Activated CD4-positive, alpha-beta T cell treated with anti-CD3 and anti-CD28 coated beads for 4 hours (primary cell): Measurements from ENCODE around the gene CBX5.
A peak's percentile ranks its signal among the peaks of the same experiment; 100 is the strongest.
"Not testable (repeated sequence)": the region's sequence is repeated elsewhere in the genome, so short reads cannot be mapped to it uniquely, and the experiment has no call there.

Source experiments
- DNase-seq, 2 donors: peaks; one replicate each; pipeline ENCODE4 v3.0.0-alpha.2; 2020

The CBX5 gene

GRCh38 chr12:54294152-54294952 lies 14.4 kb upstream of the CBX5 start:
- peak; percentile 44 to 57 for DNase-seq

- DNase-seq = no peak
Observed at GRCh38 chr12:54292931-54293241, 13.0 kb upstream of the CBX5 start.

DNA sequence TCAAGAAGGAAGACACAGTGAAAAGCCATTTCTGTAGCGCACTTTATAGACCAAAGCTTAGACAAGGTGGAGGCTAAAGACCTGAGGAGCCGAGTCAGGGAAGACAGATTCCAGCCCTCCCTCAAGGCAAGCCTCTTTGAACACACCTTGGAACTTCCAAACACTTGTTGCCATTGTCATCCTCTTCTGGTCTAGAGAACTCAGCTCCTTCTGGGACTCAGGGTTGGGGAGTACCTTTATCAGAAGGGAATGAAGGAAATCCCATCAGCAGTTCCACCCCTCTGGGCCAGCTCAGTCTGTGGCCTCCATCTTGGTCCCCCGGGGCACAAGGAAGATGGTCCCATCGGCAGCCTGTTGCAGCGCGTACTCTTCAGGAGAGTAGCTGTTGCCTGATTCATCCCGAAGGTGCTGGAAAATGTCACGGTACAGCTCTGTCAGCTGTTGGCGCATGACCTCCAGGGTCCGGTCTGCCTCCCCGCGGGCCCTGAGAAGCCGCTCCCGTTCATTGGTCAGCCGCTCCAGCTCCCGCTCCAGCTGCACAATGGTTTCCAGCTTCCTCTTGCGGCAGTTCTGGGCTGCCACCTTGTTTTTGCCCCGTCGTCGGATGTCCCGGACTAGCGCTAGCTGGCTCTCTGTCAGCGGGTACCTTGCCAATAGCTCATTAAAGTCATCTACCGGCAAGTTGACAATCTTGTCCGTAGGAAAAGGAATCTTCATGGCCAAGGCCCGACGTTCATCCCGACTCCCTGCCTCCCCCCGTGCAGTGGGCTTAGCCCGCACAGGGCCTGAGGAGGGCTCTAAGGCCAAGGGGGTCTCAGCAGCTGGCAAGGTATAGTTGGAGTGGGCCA lies 12.4 kb upstream of the CBX5 start:
- no peak for DNase-seq

DNA sequence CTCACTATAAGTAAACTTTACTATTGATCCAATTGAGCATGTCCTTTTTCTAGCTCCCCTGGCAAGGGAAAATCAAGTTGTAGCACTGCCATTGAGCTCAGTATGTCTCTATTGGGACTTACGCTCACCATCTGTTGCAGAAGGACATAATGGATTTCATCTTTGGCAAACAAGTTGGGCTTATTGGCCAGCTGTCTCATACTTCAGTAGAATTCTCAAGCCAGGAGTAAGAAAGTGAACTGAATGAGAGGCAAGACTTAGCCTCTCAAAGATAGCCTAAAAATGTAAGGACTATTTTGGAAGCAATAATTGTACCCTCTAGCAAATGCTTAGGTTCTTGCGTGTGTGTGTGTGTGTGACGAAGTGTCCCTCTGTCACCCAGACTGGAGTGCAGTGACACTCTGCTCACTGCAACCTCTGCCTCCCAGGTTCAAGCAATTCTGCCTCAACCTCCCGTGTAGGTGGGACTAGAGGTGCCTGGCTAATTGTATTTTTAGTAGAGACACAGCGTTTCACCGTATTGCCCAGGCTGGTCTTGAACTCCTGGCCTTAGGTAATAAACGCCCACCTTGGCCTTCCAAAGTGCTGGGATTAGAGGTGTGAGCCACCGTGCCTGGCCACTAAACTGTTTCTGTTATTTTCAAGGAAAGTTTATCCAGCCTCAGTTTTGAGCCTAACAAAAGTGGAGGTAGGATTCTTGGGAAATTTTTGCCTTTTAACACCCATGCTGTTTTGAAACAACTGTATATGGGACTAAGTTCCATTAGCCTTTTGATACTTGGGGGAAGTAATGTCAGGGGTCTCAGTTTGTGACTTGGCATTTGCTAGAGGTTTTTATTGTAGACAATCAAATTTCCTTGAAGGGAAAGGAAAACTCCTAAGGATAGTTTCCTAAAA lies 7.6 kb upstream of the CBX5 start:
- no peak for DNase-seq

GRCh38 chr12:54286042-54287030 lies 6.4 kb upstream of the CBX5 start:
- no peak for DNase-seq

- no peak for DNase-seq
Observed at GRCh38 chr12:54285150-54286041, 5.5 kb upstream of the CBX5 start.

GRCh38 chr12:54284070-54284780 lies 4.3 kb upstream of the CBX5 start:
- DNase-seq = not testable (repeated sequence)

GRCh38 chr12:54282949-54283593 lies 3.1 kb upstream of the CBX5 start:
- no peak for DNase-seq

DNA sequence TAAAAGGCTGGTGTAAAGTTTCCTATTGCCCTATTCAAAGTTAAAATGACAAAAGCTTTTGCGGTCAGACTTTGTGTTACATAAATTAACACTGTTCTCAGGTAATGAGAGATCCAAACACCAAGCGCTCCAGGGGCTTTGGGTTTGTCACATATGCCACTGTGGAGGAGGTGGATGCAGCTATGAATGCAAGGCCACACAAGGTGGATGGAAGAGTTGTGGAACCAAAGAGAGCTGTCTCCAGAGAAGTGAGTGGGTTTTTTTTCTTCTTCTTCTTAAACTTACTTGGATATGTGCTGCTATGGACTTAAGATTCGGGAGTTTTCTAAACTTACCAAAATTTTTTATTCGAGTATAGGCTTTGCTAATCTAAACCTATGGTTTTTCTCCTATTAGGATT lies 1.8 kb upstream of the CBX5 start:
- not testable (repeated sequence) for DNase-seq

- DNase-seq = not testable (repeated sequence)
Observed at GRCh38 chr12:54281261-54281638, 1.3 kb upstream of the CBX5 start.

DNA sequence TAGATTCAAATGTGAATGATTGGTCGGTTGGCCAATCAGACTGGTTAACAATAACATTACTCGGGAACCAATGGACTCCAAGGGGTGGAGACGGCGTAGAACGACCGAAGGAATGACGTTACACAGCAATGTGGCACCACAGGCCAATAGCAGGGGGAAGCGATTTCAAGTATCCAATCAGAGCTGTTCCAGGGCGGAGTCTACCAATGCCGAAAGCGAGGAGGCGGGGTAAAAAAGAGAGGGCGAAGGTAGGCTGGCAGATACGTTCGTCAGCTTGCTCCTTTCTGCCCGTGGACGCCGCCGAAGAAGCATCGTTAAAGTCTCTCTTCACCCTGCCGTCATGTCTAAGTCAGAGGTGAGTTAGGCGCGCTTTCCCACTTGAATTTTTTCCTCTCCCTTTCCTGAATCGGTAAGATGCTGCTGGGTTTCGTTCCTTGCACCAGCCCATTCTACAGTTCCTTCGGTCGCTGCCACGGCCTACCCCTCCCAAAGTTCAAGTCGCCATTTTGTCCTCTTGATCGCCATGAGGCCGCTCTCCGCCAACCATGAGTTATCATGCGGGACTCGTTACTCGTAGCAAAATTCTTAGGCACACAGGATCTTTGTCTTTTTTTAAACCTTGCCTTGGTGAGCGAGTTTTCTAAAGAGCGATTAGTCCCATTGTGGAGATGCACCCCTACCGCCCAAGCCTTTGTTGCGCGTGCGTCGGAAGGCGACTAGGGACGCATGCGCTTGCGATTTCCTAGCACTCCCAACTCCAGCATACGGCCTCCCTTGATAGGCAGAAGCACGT lies 742 bp upstream of the CBX5 start, which contains the start of gene HNRNPA1:
TSS of gene HNRNPA1 (plus strand) at position 259 of the 793 bp plus-strand sequence. CDS start at position 341, 82 bp downstream.
- DNase-seq = peak; percentile 95 to 96

DNA sequence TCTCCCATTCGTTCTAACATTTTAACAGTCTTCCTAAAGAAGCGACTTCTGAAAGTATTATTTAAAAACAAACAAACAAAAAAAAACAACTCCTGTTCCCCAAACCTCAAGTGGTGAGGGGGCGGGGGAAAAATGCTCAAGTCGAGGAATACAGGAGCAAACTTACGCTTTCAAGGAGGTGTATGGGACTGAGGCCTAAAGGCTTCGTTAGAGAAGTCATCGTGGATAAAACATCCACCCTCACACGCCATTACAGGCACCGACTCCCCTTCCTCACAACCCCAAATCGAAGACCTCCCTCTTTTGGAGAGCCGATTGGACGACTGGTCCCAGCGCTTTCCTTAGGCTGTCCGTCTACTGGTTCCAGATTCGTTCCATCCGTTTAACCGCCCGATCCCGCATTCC lies 693 bp downstream of the CBX5 start:
- DNase-seq = no peak

DNA sequence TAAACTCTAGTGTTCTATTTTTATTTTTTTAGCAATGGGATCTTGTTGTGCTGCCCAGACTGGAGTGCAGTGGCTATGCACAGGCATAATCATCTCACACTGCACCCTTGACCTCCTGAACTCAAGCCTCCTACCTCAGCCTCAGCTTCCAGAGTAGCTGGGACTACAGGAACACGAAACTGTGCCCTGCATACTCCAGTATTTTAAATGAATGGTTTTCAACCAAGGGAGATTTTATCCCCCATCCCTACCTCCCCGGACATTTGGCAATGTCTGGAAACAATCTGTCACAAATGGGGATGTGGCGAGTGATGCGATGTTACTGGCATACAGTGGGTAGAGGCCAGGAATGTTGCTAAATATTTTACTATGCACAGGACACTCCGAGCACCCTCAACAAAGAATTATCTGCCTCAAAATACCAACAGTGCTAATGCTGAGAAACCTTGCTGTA lies 2.1 kb downstream of the CBX5 start:
- no peak for DNase-seq

DNA sequence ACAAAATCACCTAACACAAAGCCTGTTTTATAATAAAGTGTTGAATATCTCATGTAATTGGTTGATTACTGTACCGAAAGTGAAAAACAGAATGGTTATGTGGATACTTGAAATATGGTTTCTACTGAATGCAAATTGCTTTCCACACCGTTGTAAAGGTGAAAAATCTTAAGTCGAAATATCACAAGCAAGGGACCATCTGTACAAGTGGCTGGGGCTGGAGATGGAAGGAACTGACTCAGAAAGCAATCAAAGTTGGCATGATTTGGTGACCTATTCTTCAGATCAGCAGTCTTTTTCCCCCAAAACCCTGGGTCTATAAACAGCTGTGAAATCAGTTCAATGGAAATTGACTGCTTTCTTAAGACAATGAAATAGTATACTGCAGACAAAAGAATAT lies 3.6 kb downstream of the CBX5 start:
- DNase-seq = no peak

GRCh38 chr12:54273981-54274380 lies 5.9 kb downstream of the CBX5 start:
- DNase-seq = no peak

GRCh38 chr12:54272214-54272613 lies 7.7 kb downstream of the CBX5 start:
- DNase-seq = no peak

DNA sequence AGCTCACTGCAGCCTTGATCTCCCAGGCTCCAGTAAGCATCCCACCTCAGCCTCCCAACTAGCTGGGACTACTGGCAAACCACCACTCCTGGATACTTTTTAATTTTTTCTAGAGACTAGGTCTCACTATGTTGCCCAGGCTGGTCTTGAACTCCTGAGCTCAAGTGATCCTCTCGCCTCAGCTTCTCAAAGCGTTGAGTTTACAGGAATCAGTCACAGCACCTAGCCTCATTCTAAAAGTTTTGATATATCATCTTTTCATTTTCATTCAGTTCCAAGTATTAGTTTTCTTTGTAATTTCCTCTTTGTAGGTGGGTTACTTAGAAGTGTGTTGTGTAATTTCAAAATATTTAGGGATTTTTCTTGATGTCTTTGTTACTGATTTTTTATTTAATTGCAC lies 9.6 kb downstream of the CBX5 start:
- DNase-seq = no peak

GRCh38 chr12:54266852-54267251 lies 13.1 kb downstream of the CBX5 start:
- DNase-seq = no peak
